ENCODE data around the gene TSC22D4.

The TSC22D4 gene

DNA sequence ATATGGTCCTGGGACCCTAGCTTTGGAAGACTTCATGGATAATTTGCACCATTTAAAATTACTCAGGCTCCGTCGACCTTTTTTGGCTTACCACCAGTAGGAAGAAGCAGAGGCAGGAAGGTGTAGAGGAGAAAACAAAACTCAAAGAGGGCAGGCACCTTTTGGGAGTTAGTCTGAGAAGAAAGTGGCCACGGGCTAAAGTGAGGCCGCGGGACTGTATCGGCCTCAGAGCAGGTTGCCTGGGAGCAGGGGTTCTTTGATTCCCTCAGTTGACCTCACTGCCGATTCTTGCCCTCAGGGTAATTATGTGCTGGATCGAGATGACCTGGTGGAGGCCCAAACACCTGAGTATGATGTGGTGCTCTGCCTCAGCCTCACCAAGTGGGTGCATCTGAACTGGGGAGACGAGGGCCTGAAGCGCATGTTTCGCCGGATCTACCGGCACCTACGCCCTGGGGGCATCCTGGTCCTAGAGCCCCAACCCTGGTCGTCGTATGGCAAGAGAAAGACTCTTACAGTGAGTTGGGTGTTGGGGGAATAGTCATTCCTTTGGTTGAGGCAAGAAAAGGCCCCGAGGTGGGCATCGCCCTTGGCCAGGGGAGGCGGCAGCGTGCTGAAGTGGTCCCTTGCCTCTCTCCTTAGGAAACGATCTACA is 46.3 kb downstream of the TSC22D4 start:
- Mint-ChIP-seq H3K4me1 (peaks cover 62% of the 10 kb centered on the region), H3K4me3 (no peak overlapping the region), H3K36me3 (ENCODE audit: insufficient read depth) (peaks cover 50% of the 10 kb centered on the region), H3K27ac (ENCODE audit: low read depth) (peak overlapping the region; percentile 13), H3K9me3 (no peaks in the 10 kb centered on the region), H3K27me3 (peaks cover 7% of the 10 kb centered on the region)
- DNase-seq (ENCODE audit: low spot score in 2 of 2) (no peak), ATAC-seq (replicated peaks; ENCODE audit: extremely low read depth, poor library complexity, severe bottlenecking) (no peak)

DNA sequence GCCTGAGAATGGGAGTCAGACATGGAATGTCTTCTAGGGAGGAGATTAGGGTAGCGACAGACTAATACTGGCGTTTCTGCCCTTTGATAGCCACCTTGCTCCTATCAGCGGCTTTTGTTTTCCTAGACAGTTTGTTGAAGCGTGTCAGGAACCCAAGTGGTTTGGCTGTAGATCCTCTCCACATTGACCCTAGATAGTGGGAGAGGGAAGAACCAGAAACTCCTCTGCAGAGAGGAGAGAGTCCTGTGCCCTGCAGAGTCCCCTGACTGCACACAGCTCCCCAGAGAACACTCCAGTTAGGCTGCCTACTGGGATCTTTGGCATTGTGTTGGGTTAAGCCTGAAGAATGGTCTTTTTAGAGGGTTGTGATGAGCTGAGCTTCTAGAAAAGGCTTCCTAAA is 47.0 kb downstream of the TSC22D4 start:
- H3K4me3 Mint-ChIP-seq = peak overlapping the region; percentile 85
- no peak for ATAC-seq (replicated peaks; ENCODE audit: extremely low read depth, poor library complexity, severe bottlenecking)
- peaks cover 7% of the 10 kb centered on the region for H3K27me3 Mint-ChIP-seq
- H3K36me3 Mint-ChIP-seq (ENCODE audit: insufficient read depth) = peaks cover 50% of the 10 kb centered on the region
- H3K27ac Mint-ChIP-seq (ENCODE audit: low read depth) = peak overlapping the region; percentile 13
- H3K4me1 Mint-ChIP-seq = peaks cover 62% of the 10 kb centered on the region
- no peak for DNase-seq (ENCODE audit: low spot score in 2 of 2)
- no peaks in the 10 kb centered on the region for H3K9me3 Mint-ChIP-seq

DNA sequence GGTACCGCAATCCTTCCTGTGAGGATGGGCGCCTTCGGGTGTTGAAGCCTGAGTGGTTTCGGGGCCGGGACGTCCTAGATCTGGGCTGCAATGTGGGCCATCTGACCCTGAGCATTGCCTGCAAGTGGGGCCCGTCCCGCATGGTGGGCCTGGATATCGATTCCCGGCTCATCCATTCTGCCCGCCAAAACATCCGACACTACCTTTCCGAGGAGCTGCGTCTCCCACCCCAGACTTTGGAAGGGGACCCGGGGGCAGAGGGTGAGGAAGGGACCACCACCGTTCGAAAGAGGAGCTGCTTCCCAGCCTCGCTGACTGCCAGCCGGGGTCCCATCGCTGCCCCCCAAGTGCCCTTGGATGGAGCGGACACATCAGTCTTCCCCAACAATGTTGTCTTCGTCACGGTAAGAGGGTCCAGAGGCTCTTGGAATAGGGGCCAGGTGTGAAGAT is 47.7 kb downstream of the TSC22D4 start:
- H3K4me1 Mint-ChIP-seq = peaks cover 59% of the 10 kb centered on the region
- DNase-seq (ENCODE audit: low spot score in 2 of 2) (no peak), ATAC-seq (replicated peaks; ENCODE audit: extremely low read depth, poor library complexity, severe bottlenecking) (no peak)
- H3K9me3 Mint-ChIP-seq = no peaks in the 10 kb centered on the region
- peaks cover 48% of the 10 kb centered on the region for H3K36me3 Mint-ChIP-seq (ENCODE audit: insufficient read depth)
- H3K27ac Mint-ChIP-seq (ENCODE audit: low read depth) = peak overlapping the region; percentile 100
- H3K4me3 Mint-ChIP-seq = peak overlapping the region; percentile 85
- peaks cover 7% of the 10 kb centered on the region for H3K27me3 Mint-ChIP-seq

DNA sequence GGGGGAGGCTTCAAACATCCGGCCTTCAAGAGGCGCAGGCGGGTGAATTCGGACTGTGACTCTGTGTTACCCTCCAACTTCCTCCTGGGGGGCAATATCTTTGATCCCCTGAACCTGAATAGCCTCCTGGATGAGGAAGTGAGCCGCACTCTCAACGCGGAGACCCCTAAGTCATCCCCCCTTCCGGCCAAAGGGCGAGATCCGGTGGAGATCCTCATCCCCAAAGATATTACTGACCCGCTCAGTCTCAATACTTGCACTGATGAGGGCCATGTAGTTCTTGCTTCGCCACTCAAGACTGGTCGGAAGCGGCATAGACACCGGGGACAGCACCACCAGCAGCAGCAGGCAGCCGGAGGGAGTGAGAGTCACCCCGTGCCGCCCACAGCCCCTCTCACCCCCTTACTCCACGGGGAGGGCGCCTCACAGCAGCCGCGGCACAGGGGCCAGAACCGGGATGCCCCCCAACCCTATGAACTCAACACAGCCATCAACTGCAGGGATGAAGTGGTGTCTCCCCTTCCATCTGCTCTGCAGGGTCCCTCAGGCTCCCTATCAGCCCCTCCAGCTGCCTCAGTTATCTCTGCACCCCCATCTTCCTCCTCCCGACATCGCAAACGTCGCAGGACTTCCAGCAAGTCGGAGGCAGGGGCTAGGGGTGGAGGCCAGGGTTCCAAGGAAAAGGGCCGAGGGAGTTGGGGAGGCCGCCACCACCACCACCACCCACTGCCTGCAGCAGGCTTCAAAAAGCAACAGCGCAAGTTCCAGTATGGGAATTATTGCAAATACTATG is 48.3 kb downstream of the TSC22D4 start:
- ATAC-seq (replicated peaks; ENCODE audit: extremely low read depth, poor library complexity, severe bottlenecking) = no peak
- peak overlapping the region; percentile 85 for H3K4me3 Mint-ChIP-seq
- peak in 1 of 2 donors; percentile 31 for DNase-seq (ENCODE audit: low spot score in 2 of 2)
- H3K4me1 Mint-ChIP-seq = peaks cover 57% of the 10 kb centered on the region
- H3K27me3 Mint-ChIP-seq = peaks cover 7% of the 10 kb centered on the region
- peaks cover 46% of the 10 kb centered on the region for H3K36me3 Mint-ChIP-seq (ENCODE audit: insufficient read depth)
- peak overlapping the region; percentile 100 for H3K27ac Mint-ChIP-seq (ENCODE audit: low read depth)
- no peaks in the 10 kb centered on the region for H3K9me3 Mint-ChIP-seq

DNA sequence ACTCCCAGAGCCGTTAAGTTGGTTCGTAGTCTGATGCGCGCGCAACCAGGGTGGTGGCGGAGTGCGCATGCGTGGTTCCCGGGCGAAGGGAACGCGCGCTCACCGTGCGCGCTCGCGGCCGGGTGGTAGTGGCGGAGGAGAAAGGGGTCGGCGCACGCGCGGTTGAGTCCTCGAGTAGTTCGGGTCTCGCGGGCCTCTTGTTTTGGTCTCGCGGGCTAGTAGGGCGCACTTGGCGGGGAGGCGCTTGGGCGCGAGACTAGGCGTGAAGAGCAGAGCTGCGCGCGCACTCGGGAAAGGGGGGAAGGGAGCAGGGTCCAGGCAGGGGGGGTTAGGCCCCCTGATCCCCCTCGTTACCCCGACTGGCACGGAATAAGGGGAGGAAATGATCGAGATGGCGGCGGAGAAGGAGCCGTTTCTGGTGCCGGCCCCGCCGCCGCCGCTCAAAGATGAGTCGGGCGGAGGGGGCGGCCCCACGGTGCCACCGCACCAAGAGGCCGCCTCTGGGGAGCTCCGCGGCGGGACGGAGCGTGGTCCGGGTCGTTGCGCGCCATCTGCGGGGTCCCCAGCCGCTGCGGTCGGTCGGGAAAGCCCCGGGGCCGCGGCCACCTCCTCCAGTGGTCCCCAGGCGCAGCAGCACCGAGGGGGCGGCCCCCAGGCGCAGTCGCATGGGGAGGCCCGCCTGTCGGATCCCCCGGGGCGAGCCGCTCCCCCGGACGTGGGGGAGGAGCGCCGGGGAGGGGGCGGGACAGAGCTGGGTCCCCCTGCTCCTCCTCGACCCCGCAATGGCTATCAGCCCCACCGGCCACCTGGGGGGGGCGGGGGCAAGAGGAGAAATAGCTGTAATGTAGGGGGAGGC is 49.1 kb downstream of the TSC22D4 start, which contains the start of gene MEPCE:
Gene MEPCE (plus strand): TSS at position 195 of the 856 bp plus-strand sequence. CDS start 188 bp downstream, at position 383.
- H3K27me3 Mint-ChIP-seq = peaks cover 7% of the 10 kb centered on the region

DNA sequence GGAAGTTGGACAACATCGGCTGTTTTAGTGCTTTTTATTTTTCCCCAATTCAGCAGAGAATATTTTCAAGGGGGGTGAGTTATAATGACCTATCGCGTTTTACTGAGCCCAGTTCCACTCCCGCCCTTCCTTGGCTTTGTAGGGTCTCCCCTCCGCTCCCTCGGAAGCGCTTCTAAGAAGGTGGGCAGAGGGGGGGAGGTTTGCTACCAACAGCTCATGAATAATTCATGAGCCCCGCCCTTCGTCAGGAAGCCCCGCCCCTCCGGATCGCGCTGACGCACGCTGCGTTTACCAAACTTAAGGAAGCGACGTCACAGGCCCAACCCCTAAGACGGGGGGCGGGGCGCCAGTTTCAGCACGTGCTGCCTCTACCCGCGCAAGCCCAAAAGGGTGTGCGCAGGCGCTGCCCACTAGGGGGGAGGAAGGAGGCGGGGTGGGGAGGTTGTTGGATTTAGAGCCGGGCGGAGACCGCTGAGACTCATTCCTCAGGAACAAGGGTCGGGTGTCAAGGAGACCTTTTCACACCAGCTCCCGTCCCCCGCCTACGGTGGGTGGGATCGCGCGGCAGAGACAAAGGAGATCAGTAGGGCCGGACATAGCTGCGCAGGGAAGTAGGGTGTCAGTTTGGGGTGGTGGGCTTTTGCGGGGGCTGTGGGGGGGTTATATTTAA is 49.9 kb downstream of the TSC22D4 start:
- peak overlapping the region; percentile 85 for H3K4me3 Mint-ChIP-seq
- peak; percentile 55 for ATAC-seq (replicated peaks; ENCODE audit: extremely low read depth, poor library complexity, severe bottlenecking)
- H3K36me3 Mint-ChIP-seq (ENCODE audit: insufficient read depth) = peaks cover 40% of the 10 kb centered on the region

More for the DNA sequence above, 49.1 kb downstream of the TSC22D4 start, which contains the start of gene MEPCE:
- Mint-ChIP-seq H3K27ac (ENCODE audit: low read depth) (peak within 1 kb of the TSS; percentile 100), H3K36me3 (ENCODE audit: insufficient read depth) (peaks cover 43% of the 10 kb centered on the region), H3K4me3 (peak within 1 kb of the TSS; percentile 85), H3K4me1 (peaks cover 51% of the 10 kb centered on the region), H3K9me3 (no peaks in the 10 kb centered on the region)
- DNase-seq (ENCODE audit: low spot score in 2 of 2) (peak; percentile 94 to 97), ATAC-seq (replicated peaks; ENCODE audit: extremely low read depth, poor library complexity, severe bottlenecking) (peak; percentile 45)

DNA sequence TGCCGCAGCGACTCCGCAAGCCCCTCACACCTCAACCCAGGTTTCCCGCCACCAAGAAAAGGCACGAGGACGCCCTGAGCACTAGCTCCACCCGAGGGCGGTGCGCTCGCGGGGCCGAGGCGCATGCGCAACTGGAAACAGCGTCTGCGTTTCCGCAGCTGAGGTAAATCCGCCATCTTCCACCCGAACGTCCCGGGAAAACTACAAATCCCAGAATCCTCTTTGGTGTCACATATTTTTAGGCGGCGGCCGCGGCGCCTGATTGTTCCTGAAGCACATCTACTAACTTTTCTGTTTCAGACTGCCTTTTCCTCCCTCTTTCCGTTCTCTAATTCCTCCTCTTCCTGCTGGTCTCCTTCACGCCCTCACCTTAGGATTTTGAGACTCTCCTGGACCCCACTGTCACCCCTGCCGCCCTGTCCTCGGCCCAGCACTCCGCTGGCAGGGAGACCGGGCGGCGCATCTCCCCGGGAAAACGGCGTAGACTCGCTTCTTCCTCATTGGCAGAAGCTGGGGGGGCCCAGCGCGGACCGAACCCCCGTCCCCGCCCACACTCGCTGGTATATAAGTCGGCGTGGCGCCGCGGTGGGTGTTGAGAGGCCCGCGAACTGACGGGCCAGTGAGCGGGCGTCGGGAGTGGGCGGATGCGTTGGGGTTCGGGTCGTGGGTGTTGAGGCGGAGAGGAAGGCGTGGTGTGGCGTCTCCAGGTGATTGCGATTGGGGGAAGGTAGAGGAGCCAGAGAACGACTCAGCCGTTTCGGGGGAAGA is 50.6 kb downstream of the TSC22D4 start, which contains the start of gene ZCWPW1:
Gene ZCWPW1 (minus strand): TSS at position 505 of the 768 bp plus-strand sequence. CDS start 8,054 bp downstream, outside the sequence.
- Mint-ChIP-seq H3K27me3 (peaks cover 7% of the 10 kb centered on the region), H3K9me3 (no peaks in the 10 kb centered on the region), H3K4me3 (peak within 1 kb of the TSS; percentile 85), H3K4me1 (peaks cover 40% of the 10 kb centered on the region), H3K27ac (ENCODE audit: low read depth) (peak within 1 kb of the TSS; percentile 100), H3K36me3 (ENCODE audit: insufficient read depth) (peaks cover 37% of the 10 kb centered on the region)
- DNase-seq (ENCODE audit: low spot score in 2 of 2) (peak; percentile 96 to 98), ATAC-seq (replicated peaks; ENCODE audit: extremely low read depth, poor library complexity, severe bottlenecking) (peak; percentile 58)

More for the DNA sequence above, 49.9 kb downstream of the TSC22D4 start:
- H3K27ac Mint-ChIP-seq (ENCODE audit: low read depth) = peak overlapping the region; percentile 100
- no peaks in the 10 kb centered on the region for H3K9me3 Mint-ChIP-seq
- peak; percentile 100 for DNase-seq (ENCODE audit: low spot score in 2 of 2)
- peaks cover 46% of the 10 kb centered on the region for H3K4me1 Mint-ChIP-seq
- peaks cover 7% of the 10 kb centered on the region for H3K27me3 Mint-ChIP-seq

DNA sequence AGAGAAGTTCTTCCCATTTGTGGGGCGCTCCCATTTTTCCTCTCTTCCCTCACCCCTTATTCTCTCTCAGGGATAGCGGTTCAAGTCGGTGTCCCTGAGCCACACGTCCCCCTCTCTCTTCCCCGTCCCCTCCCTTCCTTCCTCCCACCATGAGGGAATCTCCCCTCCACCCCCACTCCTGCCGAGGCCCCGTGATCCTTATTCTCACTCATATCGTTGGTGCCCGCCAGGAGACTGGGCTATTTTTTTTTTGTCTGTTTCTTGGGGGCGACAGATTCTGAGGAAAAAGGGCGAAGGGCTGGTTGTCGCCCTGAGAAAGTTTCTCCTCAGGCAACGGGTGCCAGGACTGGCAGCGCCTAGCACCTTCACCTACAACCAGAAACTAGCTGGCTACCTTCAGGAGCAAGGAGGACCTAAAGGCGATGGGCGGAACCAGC is 51.2 kb downstream of the TSC22D4 start:
- no peak for ATAC-seq (replicated peaks; ENCODE audit: extremely low read depth, poor library complexity, severe bottlenecking)
- H3K9me3 Mint-ChIP-seq = no peaks in the 10 kb centered on the region
- H3K27ac Mint-ChIP-seq (ENCODE audit: low read depth) = peak overlapping the region; percentile 100

DNA sequence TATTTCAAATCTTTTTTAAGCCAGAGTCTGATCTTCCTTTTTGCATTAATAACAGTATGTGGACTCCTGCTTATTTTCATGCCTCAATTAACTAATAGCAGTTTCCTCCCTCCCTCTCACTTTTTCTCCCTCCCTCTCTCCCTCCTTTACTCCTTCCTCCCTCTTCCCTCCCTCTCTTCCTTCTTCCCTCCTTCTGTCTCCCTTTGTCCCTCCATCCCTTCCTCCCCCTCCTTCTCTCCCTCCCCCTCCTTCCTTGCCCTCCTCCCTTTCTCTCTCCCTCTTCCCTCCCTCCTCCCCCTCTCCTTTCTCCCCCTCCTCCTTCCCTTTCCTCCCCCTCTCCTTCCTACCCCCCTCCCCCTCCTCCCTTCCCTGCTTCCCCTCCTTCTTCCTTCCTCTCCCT is 52.5 kb downstream of the TSC22D4 start:
- ATAC-seq (replicated peaks; ENCODE audit: extremely low read depth, poor library complexity, severe bottlenecking) = no peak

More for the DNA sequence above, 51.2 kb downstream of the TSC22D4 start:
- no peak for DNase-seq (ENCODE audit: low spot score in 2 of 2)
- H3K27me3 Mint-ChIP-seq = peaks cover 7% of the 10 kb centered on the region
- H3K36me3 Mint-ChIP-seq (ENCODE audit: insufficient read depth) = peaks cover 31% of the 10 kb centered on the region
- H3K4me1 Mint-ChIP-seq = peaks cover 38% of the 10 kb centered on the region
- peak overlapping the region; percentile 85 for H3K4me3 Mint-ChIP-seq

DNA sequence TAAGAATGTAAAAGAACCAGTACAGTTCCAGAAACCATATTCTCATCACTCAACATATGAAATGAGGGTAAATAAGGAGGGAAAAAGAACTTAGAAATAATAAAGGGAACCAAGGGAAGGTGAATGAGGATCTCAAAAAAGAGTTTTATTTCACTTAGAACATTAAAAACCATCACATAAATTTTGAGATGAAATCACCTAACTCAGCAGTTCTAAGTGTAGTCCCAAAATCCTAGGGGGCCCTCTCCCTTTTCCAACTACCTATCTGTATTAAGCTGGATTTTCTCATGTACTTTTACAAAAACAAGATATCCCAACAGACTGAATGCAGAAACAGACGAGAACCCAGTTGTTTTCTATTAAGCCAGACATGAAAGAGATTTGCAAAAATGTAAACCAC is 53.7 kb downstream of the TSC22D4 start:
- Mint-ChIP-seq H3K4me3 (no peak overlapping the region), H3K27me3 (peaks cover 7% of the 10 kb centered on the region), H3K9me3 (no peaks in the 10 kb centered on the region)

More for the DNA sequence above, 52.5 kb downstream of the TSC22D4 start:
- no peak for DNase-seq (ENCODE audit: low spot score in 2 of 2)
- Mint-ChIP-seq H3K4me1 (peaks cover 25% of the 10 kb centered on the region), H3K4me3 (no peak overlapping the region), H3K36me3 (ENCODE audit: insufficient read depth) (peaks cover 28% of the 10 kb centered on the region), H3K27me3 (peaks cover 7% of the 10 kb centered on the region), H3K9me3 (no peaks in the 10 kb centered on the region), H3K27ac (ENCODE audit: low read depth) (no peak overlapping the region)

DNA sequence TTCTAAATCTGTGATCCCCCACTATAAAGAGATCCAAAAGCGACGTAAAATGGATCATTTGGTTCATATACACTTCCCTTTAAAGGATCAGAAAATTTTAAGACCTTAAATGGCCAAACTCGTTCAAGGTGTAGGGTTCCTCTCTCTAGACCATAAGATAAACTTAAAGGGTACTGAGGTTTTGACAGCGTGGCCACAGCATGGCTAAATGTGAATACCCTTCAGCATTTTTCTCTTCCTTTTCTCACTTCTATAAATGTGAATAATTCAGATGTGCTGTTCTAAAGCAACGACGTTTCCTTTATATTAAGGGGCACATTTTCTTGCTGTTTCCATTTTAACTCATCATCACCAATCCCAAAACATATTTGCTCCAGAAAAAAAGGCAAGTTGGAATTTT is 55.7 kb downstream of the TSC22D4 start:
- DNase-seq (ENCODE audit: low spot score in 2 of 2) = no peak

More for the DNA sequence above, 53.7 kb downstream of the TSC22D4 start:
- peaks cover 22% of the 10 kb centered on the region for H3K36me3 Mint-ChIP-seq (ENCODE audit: insufficient read depth)
- no peak overlapping the region for H3K27ac Mint-ChIP-seq (ENCODE audit: low read depth)
- no peak for ATAC-seq (replicated peaks; ENCODE audit: extremely low read depth, poor library complexity, severe bottlenecking)
- DNase-seq (ENCODE audit: low spot score in 2 of 2) = no peak
- H3K4me1 Mint-ChIP-seq = peaks cover 18% of the 10 kb centered on the region

More for the DNA sequence above, 55.7 kb downstream of the TSC22D4 start:
- Mint-ChIP-seq H3K9me3 (no peaks in the 10 kb centered on the region), H3K4me3 (no peak overlapping the region), H3K27me3 (no peaks in the 10 kb centered on the region), H3K36me3 (ENCODE audit: insufficient read depth) (peaks cover 5% of the 10 kb centered on the region), H3K4me1 (peaks cover 2% of the 10 kb centered on the region), H3K27ac (ENCODE audit: low read depth) (no peak overlapping the region)
- ATAC-seq (replicated peaks; ENCODE audit: extremely low read depth, poor library complexity, severe bottlenecking) = no peak

Data from central memory CD8-positive, alpha-beta T cell (primary cell).